Activated CD8-positive, alpha-beta memory T cell treated with anti-CD3 and anti-CD28 coated beads for 36 hours (primary cell): ENCODE measurements around the gene CDK9. TPM values are rescaled to one million over a fixed set of nuclear protein-coding genes. Genes with fewer than 3 reads are reported as not detected.
"Not testable (repeated sequence)": the region's sequence is repeated elsewhere in the genome, so short reads cannot be mapped to it uniquely, and the experiment has no call there.

ENCODE experiments used
- CTCF ChIA-PET: fragments of 350-600 bp; sonication (Branson Sonifier 250); formaldehyde crosslinking; loops from one replicate; lab custom pipeline; 2021; ENCODE audit warnings: antibody characterized with exemption; lab: Charles Lee
- POLR2A ChIA-PET: fragments of 350-600 bp; sonication (Branson Sonifier 250); formaldehyde crosslinking; loops from one replicate; lab custom pipeline; 2021; ENCODE audit warnings: antibody characterized with exemption; lab: Charles Lee
- total RNA-seq, 2 experiments: library from RNA; stranded (reverse); gene quantifications; one replicate each; pipeline ENCODE4 v1.2.3, GENCODE V29; 2021

CDK9 gene
- total RNA-seq, 2 experiments from 2014 or later, result 103 to 109 TPM

DNA sequence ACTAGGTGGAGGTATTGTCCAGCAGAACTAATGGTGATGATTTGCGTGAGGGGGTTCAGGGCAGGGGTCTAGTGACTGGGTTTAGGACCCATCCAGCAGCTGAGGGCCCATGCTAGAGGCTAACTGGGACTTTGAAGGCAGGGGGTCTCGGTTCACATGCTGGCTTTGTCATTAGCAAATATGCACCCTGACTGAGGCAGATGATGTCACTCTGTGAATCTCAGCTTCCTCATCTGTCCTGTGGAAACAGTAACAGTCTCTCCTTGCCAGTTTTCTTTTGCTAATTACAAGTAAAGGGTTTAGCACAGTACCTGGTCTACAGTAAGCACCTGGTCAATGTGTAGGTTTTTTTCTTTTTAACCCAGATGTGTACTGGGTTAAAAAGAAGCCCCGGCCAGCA lies 12.6 kb upstream of the CDK9 start:
- CTCF ChIA-PET, result interaction anchor here (1.0 kb wide), 1 partner anchor 38 kb away, joined by 3 read pairs; the partner anchor contains the start of gene TOR2A
- POLR2A ChIA-PET, result interaction anchor here (0.6 kb wide), 1 partner anchor 46 kb away, joined by 5 read pairs; no protein-coding TSS in a partner anchor

DNA sequence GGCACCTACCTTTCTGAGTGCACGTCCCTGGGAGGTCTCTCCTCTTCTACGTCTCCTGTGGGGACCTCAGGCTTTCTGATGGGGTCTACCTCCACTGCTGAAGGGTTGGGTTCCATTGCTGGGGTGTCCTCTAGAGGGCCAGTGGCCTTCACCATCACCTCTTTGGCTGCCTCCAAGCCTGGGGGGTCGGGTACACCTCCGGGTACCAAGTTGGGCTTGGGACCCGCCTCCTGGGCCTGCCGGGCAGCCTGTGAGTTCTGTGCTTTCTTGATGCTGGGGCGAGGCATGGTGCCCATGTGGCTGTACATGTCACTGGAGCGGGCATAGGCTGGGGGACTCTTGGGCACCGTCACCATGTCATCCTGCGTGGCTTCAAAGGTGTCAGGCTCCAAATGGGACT lies 11.9 kb upstream of the CDK9 start:
- POLR2A ChIA-PET, result interaction anchor here (0.8 kb wide), 1 partner anchor 39 kb away, joined by 3 read pairs; the partner anchor contains the start of gene TOR2A

DNA sequence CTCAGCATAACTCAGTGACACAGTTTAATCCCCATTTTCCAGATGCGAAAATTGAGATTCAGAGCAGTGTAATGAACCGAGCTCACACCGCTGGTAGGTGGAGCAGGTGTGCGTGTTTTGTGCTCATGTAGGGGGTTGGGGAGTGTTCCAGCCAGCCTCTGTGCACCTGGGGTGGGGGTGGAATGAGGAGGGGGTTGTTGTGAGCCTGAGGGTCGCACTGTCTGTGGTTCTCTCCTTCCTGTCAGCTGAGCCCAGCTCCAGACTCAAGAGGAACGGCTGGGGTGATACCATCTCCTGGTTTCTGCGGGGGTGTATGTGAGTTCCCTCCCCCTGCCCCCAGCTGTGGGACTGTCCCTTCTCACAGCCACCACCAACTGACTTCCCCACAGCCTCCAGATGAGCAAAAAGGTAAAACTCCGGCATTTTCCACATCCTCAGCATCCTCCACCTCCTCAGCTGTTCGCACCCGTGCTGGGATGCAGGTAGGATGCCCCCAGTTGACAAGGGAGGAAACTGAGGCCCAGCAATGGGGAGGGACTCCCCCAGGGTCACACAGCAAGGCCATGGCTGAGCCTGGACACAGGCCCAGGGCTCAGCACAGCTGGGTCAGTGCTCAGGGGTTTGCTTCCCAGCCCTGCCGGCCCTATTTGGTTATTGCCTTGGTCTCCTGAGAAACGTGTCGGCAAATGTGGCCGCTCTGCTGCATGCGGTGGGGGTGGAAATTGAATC lies 9.5 kb upstream of the CDK9 start:
- CTCF ChIA-PET, result interaction anchor here (1.2 to 2.0 kb wide), 4 partner anchors 8 to 154 kb away, joined by 4 to 7 read pairs (median 4); partner anchors contain the start of genes PIP5KL1 and ST6GALNAC4
- POLR2A ChIA-PET, result interaction anchor here (0.9 to 1.5 kb wide), 2 partner anchors 9 to 140 kb away, joined by 3 to 10 read pairs; partner anchors contain the start of genes CDK9 and ST6GALNAC4

More for the DNA sequence above, 11.9 kb upstream of the CDK9 start:
- CTCF ChIA-PET, result no interaction called here

DNA sequence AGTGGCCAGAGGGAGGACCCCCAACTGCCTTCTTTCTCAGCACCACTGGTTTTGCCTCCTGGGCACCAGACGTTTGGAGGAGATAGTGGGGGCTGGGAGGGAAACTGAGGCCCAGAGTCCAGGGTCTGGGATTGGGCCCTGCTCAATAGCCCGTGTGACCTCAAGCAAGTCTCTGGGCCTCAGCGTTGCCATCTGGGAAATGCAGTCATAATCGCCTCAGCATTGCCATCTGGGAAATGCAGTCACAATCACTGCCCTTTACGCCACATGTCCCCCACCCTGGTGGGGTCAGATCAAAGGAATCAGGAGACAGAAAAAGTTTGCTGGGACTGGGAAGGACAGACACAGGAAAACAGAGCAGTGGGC lies 8.9 kb upstream of the CDK9 start:
- CTCF ChIA-PET, result interaction anchor here (1.3 to 2.0 kb wide), 3 partner anchors 8 to 153 kb away, joined by 4 to 7 read pairs (median 4); partner anchors contain the start of genes PIP5KL1 and ST6GALNAC4
- POLR2A ChIA-PET, result interaction anchor here (1.5 kb wide), 1 partner anchor 9 kb away, joined by 10 read pairs; the partner anchor contains the start of gene CDK9

DNA sequence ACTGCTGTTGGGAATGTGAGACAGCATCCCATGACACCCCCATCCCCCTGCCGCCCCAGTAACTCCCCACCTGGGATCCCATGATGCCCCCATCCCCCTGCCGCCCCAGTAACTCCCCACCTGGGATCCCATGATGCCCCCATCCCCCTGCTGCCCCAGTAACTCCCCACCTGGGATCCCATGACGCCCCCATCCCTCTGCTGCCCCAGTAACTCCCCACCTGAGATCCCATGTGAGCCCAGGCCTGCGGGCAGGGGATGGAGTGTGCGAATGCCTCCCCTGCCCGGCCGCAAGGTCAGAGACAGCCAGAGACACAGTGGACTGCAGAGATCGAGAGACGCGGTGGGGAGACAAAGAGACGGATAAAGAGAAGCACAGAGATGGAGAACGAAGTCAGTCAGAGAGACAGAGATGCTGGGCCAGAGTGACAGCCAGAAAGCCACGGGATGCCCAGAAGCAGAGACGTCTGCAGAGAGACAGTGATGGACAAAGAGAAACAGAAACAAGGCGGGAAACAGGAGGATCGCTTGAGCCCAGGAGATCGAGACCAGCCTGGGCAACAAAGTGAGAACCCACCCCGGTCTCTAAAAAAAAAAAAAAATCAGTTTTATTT lies 8.4 kb upstream of the CDK9 start:
- ChIA-PET POLR2A (interaction anchor here (0.7 to 1.3 kb wide), 2 partner anchors 126 to 133 kb away, joined by 3 to 5 read pairs; no protein-coding TSS in a partner anchor), CTCF (interaction anchor here (0.7 to 1.9 kb wide), 3 partner anchors 10 to 140 kb away, joined by 3 to 9 read pairs (median 3); partner anchors contain the start of gene TOR2A)

DNA sequence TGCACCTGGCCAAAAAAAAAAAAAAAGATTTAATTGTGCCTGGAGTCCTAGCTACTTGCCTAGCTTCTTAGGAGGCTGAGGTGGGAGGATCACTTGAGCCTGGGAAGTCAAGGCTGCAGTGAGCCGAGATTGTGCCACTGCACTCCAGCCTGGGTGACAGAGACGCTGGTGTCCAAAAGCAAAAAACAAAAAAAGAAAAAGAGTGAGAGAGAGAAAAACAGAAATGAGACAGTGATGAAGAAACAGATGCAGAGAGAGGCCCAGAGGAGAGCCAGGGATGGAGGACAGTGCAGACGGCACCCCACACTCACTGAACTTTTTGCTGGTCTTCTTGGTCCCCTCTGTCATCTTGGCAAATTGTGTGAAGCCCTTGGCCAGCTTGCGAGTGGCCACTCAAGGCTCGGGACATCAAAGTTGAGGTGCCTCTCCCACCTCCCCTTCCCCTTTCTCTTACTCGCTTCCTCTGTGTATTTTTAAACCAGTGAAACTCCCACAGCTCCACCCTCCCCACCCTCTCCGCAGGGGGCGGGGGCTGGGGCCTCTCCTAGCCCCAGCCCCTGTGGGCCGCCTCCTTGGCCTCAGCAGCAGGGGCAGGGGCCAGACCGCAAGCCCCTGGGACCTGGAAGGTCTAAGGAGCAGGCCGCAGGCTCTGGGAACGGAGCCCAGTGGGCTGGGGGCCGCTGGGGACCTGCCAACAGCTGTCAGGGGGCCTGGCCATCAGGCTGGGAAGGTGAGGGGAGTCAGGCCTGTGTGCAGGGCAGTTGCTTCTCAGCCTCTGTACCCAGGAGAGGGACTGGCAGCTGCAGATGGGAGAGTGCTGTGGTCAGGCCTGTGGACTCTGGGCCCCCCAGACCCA lies 7.3 kb upstream of the CDK9 start, which contains the start of gene SH2D3C:
TSS of gene SH2D3C (minus strand) at position 387 of the 856 bp plus-strand sequence. CDS start at position 348, 39 bp downstream.
- ChIA-PET CTCF (interaction anchor here (0.7 to 1.9 kb wide), 7 partner anchors 9 to 139 kb away, joined by 3 to 9 read pairs (median 3); partner anchors contain the start of gene TOR2A), POLR2A (interaction anchor here (0.5 to 1.6 kb wide), 11 partner anchors 8 to 289 kb away, joined by 3 to 7 read pairs (median 4); partner anchors contain the start of genes FPGS, NAIF1, PTRH1 and TOR2A)

DNA sequence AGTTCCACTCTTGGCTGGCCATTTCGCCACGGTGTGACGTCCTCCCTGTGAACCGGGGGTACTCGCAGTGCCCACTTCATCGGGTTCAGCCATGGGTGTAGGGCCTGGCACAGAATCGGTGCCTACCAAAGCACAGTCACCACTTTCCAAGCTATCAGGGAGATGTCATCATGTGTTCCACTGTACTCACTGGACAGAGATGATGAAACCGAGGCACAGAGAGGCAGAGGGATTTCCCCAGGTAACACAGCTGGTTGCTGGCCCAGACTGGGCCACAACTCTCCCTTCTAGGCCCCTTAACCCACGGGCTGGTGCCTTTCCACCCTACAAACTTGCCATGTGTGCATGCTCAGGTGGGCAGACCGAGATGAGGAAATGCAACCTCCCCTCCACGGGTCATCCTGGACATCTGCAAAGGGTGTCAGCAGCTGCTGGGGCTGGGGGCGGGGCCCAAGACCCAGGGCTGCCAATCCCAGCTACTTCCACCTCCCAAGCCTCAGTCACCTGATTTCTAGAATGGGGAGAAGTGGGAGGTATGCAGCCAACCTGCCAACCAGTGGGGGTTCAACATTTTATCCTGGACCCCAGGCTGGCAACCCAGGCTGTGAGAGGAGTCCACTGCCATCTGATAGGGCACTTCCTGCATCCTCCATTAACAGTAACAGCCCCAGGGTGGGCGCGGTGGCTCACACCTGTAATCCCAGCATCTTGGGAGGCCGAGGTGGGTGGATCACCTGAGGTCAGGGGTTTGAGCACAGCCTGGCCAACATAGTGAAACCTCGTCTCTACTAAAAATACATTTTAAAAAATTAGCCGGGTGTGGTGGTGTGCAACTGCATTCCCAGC lies 6.5 kb upstream of the CDK9 start:
- POLR2A ChIA-PET, result interaction anchor here (0.5 to 1.6 kb wide), 10 partner anchors 9 to 288 kb away, joined by 3 to 7 read pairs (median 4); partner anchors contain the start of genes FPGS, NAIF1, PTRH1 and TOR2A
- CTCF ChIA-PET, result interaction anchor here (0.7 to 1.9 kb wide), 6 partner anchors 9 to 142 kb away, joined by 3 to 9 read pairs (median 4); partner anchors contain the start of gene TOR2A

DNA sequence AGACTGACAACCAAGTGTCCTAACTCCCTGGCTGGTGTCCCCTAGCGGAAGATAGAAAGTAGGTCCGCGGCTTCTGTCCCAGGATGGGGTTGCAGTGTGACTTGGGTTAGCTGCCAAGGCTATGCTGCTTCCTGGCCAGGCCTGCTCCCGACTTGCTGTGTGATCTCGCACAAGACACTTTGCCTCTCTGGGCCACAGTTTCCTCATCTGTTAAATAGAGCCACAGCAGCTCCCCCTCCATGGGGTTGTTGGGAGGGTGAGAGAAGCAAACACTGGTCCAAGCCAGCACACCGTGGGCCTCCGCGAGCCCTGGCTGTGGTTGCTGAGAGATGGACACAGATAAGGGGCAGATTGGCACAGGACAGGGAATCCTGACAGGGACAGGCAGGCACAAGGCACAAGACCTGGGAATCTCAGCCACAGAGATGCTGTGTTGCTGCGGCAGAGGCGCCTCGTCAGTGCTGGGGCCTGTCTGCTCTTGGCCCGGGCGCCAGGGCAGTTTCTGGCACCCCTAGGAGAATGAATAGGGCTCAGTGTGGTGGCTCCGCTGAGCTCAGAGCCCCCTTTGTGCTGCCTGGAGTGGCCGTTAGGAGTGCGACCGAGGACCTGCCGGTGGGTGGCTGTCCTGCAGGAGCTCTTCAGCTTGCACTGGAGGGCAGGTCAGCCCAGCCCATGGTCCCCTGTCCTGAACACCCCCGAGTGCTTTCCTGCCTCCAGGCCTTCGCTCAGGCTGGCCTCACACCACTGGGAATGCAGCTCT lies 5.5 kb upstream of the CDK9 start:
- CTCF ChIA-PET, result interaction anchor here (0.7 to 1.2 kb wide), 3 partner anchors 9 to 141 kb away, joined by 3 to 4 read pairs (median 3); no protein-coding TSS in a partner anchor
- POLR2A ChIA-PET, result interaction anchor here (0.8 kb wide), 1 partner anchor 136 kb away, joined by 4 read pairs; the partner anchor contains the start of gene ST6GALNAC4

DNA sequence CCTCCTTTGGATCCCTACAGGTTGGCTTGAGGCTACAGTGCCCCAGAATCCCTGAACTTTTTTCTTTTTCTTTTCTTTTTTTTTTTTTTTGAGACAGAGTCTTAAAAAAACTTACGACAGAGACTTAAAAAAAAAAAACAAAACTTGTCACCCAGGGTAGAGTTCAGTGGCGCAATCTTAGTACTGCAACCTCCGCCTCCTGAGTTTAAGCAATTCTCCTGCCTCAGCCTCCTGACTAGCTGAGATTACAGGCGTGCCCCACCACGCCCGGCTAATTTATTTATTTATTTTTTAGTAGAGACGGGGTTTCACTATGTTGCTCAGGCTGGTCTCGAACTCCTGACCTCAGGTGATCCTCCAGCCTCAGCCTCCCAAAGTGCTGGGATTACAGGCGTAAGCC lies 4.9 kb upstream of the CDK9 start:
- CTCF ChIA-PET, result interaction anchor here (1.0 kb wide), 1 partner anchor 10 kb away, joined by 3 read pairs; no protein-coding TSS in a partner anchor
- POLR2A ChIA-PET, result not testable (repeated sequence)

DNA sequence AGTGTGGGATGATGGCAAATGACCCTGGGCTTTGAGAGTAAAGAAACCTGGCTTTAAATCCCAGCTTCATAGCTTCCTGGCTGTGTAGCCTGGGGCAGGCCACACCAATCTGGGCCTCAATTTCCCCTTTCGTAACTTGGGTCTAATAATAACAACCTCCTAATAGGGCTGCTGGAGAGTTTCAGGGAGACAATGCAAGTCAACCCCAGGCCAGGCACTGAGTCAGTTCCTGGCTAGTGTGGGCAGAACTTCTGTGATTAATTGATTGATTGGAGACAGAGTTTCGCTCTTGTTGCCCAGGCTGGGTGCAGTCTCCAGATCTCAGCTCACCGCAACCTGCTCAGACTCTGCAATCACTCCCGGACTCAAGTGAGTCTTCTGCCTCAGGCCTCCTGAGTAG lies 4.0 kb upstream of the CDK9 start:
- CTCF ChIA-PET, result interaction anchor here (1.6 kb wide), 1 partner anchor 11 kb away, joined by 7 read pairs; no protein-coding TSS in a partner anchor
- POLR2A ChIA-PET, result no interaction called here

DNA sequence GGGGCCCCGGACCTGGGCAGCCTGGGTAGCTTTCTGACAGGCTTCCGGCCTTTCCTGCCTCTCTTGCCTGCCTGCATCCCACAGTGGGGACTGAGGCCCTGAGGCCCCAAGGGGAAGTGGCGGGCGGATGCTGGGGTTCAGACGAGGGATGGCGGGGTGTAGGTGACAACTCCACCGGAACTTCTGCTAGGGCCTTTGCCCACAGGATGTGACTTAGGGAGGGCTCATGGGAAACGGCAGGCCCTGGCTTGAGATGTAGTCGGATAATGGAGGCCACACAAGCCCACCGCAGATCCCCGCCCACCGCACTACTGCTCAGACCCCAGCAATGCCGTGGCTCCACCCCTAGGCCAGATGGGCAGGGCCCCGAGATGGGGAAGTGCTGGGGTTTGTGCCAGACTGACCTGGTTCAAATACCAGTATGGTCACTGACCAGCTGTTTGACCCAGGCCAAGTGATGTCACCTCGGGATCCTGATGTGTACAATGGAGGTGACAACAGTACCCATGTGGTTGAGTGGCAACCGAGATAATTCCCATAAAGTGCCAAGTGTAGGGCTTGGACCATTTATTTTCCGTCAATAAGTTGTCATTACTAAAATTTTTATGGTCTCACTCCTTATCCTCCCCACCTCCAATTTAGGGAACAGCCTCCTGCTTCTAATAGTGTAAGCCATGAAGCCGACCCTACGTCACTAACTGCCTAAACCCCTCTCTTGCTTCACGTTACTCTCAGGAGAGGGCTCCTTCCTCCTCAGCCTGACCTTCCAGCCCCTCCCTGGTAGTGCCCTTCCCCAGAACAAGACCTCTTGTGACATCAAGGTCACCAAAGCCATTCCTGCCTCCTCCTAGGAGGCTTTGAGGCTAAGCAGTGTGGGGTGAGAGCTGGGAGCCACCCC lies 2.5 kb upstream of the CDK9 start:
- POLR2A ChIA-PET, result interaction anchor here (0.6 to 1.2 kb wide), 4 partner anchors 9 to 20 kb away, joined by 3 to 6 read pairs (median 3); partner anchors contain the start of gene FPGS
- CTCF ChIA-PET, result interaction anchor here (0.5 to 2.5 kb wide), 13 partner anchors 12 to 300 kb away, joined by 3 to 28 read pairs (median 5); partner anchors contain the start of gene TOR2A

DNA sequence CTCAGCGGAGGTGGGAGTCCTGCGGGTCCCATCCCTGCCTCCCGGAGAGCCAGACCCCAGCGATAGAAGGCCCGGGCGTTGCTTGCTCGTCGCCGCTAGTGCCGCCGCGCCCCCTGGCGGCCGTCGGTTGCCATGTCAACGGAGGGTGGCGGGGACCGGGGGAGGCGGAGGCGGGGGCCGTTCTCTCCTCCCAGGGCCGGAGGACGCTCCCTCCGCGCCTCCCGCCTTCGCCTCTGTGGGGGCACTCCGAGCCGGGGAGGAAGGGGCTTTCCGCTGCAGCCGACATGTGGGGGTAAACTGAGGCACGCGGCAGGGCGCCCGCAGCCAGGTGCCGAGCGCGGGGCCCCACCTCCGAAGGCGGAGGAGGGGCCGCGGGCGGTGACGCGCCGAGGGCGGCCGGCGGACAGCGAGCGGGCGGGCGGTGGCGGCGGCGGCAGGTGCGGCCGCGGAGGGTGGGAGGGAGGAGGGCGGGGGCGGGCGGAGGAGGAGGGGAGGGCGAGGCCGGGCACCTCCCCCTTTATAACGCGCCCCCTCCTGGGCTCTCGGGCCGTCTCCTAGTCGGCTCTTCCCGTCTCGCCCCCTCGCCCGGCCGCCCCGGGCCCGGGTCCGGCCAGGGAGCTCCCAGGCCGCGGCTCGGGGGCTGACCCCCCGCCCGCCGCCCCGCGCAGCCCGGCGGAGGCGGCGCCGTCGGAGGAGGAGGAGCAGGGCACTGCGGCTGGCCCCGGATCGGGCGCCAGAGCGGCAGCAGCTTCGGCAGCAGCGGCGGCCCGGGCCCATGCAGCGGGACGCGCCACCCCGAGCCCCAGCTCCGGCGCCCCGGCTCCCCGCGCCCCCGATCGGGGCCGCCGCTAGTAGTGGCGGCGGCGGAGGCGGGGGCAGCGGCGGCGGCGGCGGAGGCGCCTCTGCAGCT lies 556 bp upstream of the CDK9 start:
- ChIA-PET CTCF (interaction anchor here (0.6 to 2.5 kb wide), 21 partner anchors 9 to 889 kb away, joined by 3 to 28 read pairs (median 5); partner anchors contain the start of genes TOR2A and TTC16), POLR2A (interaction anchor here (0.6 to 2.2 kb wide), 9 partner anchors 9 to 361 kb away, joined by 3 to 10 read pairs (median 4); partner anchors contain the start of genes PTRH1, TOR2A and ZNF79)

DNA sequence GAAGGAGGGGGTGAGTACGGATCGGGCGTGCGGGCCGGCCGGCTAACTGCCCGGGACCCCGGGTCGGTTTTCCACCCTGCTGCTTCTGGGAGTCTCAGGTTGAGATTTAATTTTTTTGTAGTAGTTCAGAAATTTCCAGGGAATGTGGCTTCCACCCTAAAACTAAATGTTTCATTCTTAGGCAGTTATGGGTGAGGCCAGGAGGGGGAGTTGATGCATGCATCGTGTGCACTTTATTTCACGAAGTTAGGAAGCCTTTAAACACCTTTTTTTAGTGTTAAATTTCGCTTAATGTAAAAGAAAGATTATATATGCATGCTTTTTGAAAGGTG lies 905 bp downstream of the CDK9 start:
- POLR2A ChIA-PET, result no interaction called here
- CTCF ChIA-PET, result interaction anchor here (1.0 to 2.6 kb wide), 5 partner anchors 14 to 135 kb away, joined by 4 to 13 read pairs (median 8); partner anchors contain the start of gene TOR2A
